ENCODE data around the gene SPEG. TPM values are rescaled to one million over a fixed set of nuclear protein-coding genes. Genes with fewer than 3 reads are reported as not detected.

Gene SPEG
- polyA plus RNA-seq, 3 donors = not detected

DNA sequence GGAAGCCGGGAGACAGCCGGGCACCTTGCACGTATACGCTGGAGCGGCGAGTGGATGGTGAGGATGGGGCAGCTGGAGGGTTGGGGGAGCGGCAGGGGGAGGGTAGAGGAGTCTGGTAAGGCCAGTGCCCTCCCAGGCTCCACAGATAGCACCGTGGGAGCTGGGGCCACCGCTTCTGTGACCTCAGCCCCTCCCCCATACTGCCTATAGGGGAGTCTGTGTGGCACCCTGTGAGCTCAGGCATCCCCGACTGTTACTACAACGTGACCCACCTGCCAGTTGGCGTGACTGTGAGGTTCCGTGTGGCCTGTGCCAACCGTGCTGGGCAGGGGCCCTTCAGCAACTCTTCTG is 54.2 kb downstream of the SPEG start:
- intact Hi-C loops (cut with micrococcal nuclease) = no loop called here
- Histone ChIP-seq H4K20me1 (ENCODE audit: insufficient read depth, low read length) (no peaks in the 10 kb centered on the region), H3K79me2 (ENCODE audit: insufficient read depth, low read length) (no peaks in the 10 kb centered on the region), H3K4me1 (ENCODE audit: control insufficient read depth in 1 of 2, insufficient read depth in 2 of 2, low read length in 2 of 2) (no peaks in the 10 kb centered on the region), H3K9ac (ENCODE audit: insufficient read depth, low read length, poor library complexity, severe bottlenecking) (no peak overlapping the region), H3K4me2 (replicated peaks; ENCODE audit: extremely low read depth, low read length, poor library complexity, severe bottlenecking) (no peak overlapping the region), H3K4me3 (replicated peaks in 1 of 3; ENCODE audit: low read depth in 2 of 3, low read length in 3 of 3) (no peak overlapping the region), H3K27ac (ENCODE audit: low read depth in 1 of 2, low read length in 2 of 2) (no peak overlapping the region), H2AFZ (ENCODE audit: insufficient read depth, low read depth, low read length, poor library complexity, severe bottlenecking) (no peak overlapping the region), H3K36me3 (replicated peaks in 1 of 2; ENCODE audit: control insufficient read depth in 1 of 2, insufficient read depth in 2 of 2, low read length in 2 of 2) (no peaks in the 10 kb centered on the region), H3K27me3 (ENCODE audit: control insufficient read depth in 2 of 2, insufficient read depth in 2 of 2, low read length in 2 of 2) (peaks cover 18 to 44% of the 10 kb centered on the region in 2 donors), H3K9me3 (replicated peaks in 1 of 2; ENCODE audit: control insufficient read depth in 1 of 2, insufficient read depth in 1 of 2, low read length in 2 of 2) (peaks cover 0 to 10% of the 10 kb centered on the region in 2 donors)
- Mint-ChIP-seq H3K36me3 (no peaks in the 10 kb centered on the region), H3K4me3 (no peak overlapping the region), H3K9me3 (peaks cover 0 to 9% (median 0%) of the 10 kb centered on the region in 7 donors), H3K4me1 (peaks cover 2% of the 10 kb centered on the region), H3K27me3 (ENCODE audit: low read depth in 3 of 3) (peaks cover 44 to 77% (median 53%) of the 10 kb centered on the region in 3 donors), H3K27ac (no peak overlapping the region)
- 90% methylated on average over 10 of the region's 14 CpGs for WGBS (ENCODE audit: insufficient coverage)
- TF ChIP-seq, protein P1, sequence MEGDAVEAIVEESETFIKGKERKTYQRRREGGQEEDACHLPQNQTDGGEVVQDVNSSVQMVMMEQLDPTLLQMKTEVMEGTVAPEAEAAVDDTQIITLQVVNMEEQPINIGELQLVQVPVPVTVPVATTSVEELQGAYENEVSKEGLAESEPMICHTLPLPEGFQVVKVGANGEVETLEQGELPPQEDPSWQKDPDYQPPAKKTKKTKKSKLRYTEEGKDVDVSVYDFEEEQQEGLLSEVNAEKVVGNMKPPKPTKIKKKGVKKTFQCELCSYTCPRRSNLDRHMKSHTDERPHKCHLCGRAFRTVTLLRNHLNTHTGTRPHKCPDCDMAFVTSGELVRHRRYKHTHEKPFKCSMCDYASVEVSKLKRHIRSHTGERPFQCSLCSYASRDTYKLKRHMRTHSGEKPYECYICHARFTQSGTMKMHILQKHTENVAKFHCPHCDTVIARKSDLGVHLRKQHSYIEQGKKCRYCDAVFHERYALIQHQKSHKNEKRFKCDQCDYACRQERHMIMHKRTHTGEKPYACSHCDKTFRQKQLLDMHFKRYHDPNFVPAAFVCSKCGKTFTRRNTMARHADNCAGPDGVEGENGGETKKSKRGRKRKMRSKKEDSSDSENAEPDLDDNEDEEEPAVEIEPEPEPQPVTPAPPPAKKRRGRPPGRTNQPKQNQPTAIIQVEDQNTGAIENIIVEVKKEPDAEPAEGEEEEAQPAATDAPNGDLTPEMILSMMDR (IDR thresholded peaks at IDR 0.05) = no peak
- no peak for DNase-seq

DNA sequence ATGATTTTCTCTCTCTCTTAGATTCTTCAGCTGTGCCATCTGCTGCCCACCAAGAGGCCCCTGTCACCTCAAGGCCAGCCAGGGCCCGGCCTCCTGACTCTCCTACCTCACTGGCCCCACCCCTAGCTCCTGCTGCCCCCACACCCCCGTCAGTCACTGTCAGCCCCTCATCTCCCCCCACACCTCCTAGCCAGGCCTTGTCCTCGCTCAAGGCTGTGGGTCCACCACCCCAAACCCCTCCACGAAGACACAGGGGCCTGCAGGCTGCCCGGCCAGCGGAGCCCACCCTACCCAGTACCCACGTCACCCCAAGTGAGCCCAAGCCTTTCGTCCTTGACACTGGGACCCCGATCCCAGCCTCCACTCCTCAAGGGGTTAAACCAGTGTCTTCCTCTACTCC is 54.7 kb downstream of the SPEG start:
- no peak overlapping the region for H3K27ac Mint-ChIP-seq
- Histone ChIP-seq H3K4me2 (replicated peaks; ENCODE audit: extremely low read depth, low read length, poor library complexity, severe bottlenecking) (no peak overlapping the region), H3K27ac (ENCODE audit: low read depth in 1 of 2, low read length in 2 of 2) (no peak overlapping the region), H3K36me3 (replicated peaks in 1 of 2; ENCODE audit: control insufficient read depth in 1 of 2, insufficient read depth in 2 of 2, low read length in 2 of 2) (no peaks in the 10 kb centered on the region), H4K20me1 (ENCODE audit: insufficient read depth, low read length) (no peaks in the 10 kb centered on the region), H3K27me3 (ENCODE audit: control insufficient read depth in 2 of 2, insufficient read depth in 2 of 2, low read length in 2 of 2) (peaks cover 16 to 44% of the 10 kb centered on the region in 2 donors), H3K4me3 (replicated peaks in 1 of 3; ENCODE audit: low read depth in 2 of 3, low read length in 3 of 3) (no peak overlapping the region), H3K79me2 (ENCODE audit: insufficient read depth, low read length) (no peaks in the 10 kb centered on the region), H2AFZ (ENCODE audit: insufficient read depth, low read depth, low read length, poor library complexity, severe bottlenecking) (no peak overlapping the region), H3K9ac (ENCODE audit: insufficient read depth, low read length, poor library complexity, severe bottlenecking) (peak overlapping the region; percentile 8), H3K4me1 (ENCODE audit: control insufficient read depth in 1 of 2, insufficient read depth in 2 of 2, low read length in 2 of 2) (no peaks in the 10 kb centered on the region), H3K9me3 (replicated peaks in 1 of 2; ENCODE audit: control insufficient read depth in 1 of 2, insufficient read depth in 1 of 2, low read length in 2 of 2) (peaks cover 0 to 10% of the 10 kb centered on the region in 2 donors)
- H3K27me3 Mint-ChIP-seq (ENCODE audit: low read depth in 3 of 3) = peaks cover 44 to 77% (median 53%) of the 10 kb centered on the region in 3 donors
- no peaks in the 10 kb centered on the region for H3K4me1 Mint-ChIP-seq
- no peak for DNase-seq
- intact Hi-C loops (cut with micrococcal nuclease) = no loop called here
- H3K9me3 Mint-ChIP-seq = peaks cover 0 to 9% (median 0%) of the 10 kb centered on the region in 7 donors
- no peak overlapping the region for H3K4me3 Mint-ChIP-seq
- 80% methylated on average over 8 of the region's 9 CpGs for whole genome bisulfite sequencing (ENCODE audit: insufficient coverage)
- H3K36me3 Mint-ChIP-seq = no peaks in the 10 kb centered on the region
- TF ChIP-seq, protein P1 (IDR thresholded peaks at IDR 0.05) = no peak
